GM18505 (cell line): ENCODE data around the gene TTC34.

Experiments used
- ATAC-seq: cut with Tn5 transposase; IDR thresholded peaks from one replicate; pipeline ENCODE4 v1.9.1; 2021; ENCODE audit not compliant: unreplicated experiment
- POLR2A ChIP-seq: IDR thresholded peaks from 4 replicates; pipeline ENCODE4 v1.6.1; 2011; ENCODE audit warnings: borderline replicate concordance; ENCODE audit not compliant: insufficient read depth, insufficient read length; ENCODE audit errors: extremely low read depth

The TTC34 gene

GRCh38 chr1:2587860-2588571, 213.5 kb downstream of the TTC34 start:
- no peak for TF ChIP-seq POLR2A
- no peak for ATAC-seq

- peak; percentile 5 for ATAC-seq
- TF ChIP-seq POLR2A = no peak
Measured at GRCh38 chr1:2587071-2587859, 214.2 kb downstream of the TTC34 start.

- peak; percentile 55 for TF ChIP-seq POLR2A
- ATAC-seq = peak; percentile 58
Measured at GRCh38 chr1:2586154-2587070, 215.1 kb downstream of the TTC34 start, which contains the start of gene PRXL2B. PRXL2B (plus strand) TSS chr1:2586777; CDS start chr1:2586886, 109 bp downstream.
